WTC11 (cell line): ENCODE measurements around the gene PRKCE. TPM values are rescaled to one million over a fixed set of nuclear protein-coding genes. Genes with fewer than 3 reads are reported as not detected.

Experiments
- ATAC-seq: fragments of 200-7000 bp; cut with Tn5 transposase; 2 replicates; pipeline ENCODE4 v1.10.0; 2021; ENCODE audit warnings: mild to moderate bottlenecking, moderate library complexity
- CTCF ChIA-PET: fragments of 300-600 bp; sonication (Branson Sonifier 250); formaldehyde crosslinking; loops from one replicate; lab custom pipeline; 2021; ENCODE audit warnings: antibody characterized with exemption; lab: Charles Lee
- POLR2A ChIA-PET: fragments of 350-600 bp; sonication (Branson Sonifier 250); formaldehyde crosslinking; loops from one replicate; lab custom pipeline; 2021; ENCODE audit warnings: antibody characterized with exemption; lab: Charles Lee
- DNase-seq: peaks from one replicate; pipeline ENCODE4 v3.0.0; 2021; ENCODE audit warnings: low spot score
- H3K27ac Mint-ChIP-seq: 2 replicates; pipeline ENCODE4 v1.8.0; 2021; ENCODE audit warnings: mixed read lengths
- H3K27me3 Mint-ChIP-seq: 2 replicates; pipeline ENCODE4 v1.8.0; 2021; ENCODE audit warnings: low read depth, mild to moderate bottlenecking, moderate library complexity, mixed read lengths
- H3K36me3 Mint-ChIP-seq: 2 replicates; pipeline ENCODE4 v1.8.0; 2021; ENCODE audit warnings: mixed read lengths
- H3K4me1 Mint-ChIP-seq: 2 replicates; pipeline ENCODE4 v1.8.0; 2022; ENCODE audit warnings: mixed read lengths
- H3K4me3 Mint-ChIP-seq: 2 replicates; pipeline ENCODE4 v1.8.0; 2021; ENCODE audit warnings: mild to moderate bottlenecking, moderate library complexity, mixed read lengths
- H3K9me3 Mint-ChIP-seq: 2 replicates; pipeline ENCODE4 v1.8.0; 2021; ENCODE audit warnings: mixed read lengths
- GABPB1 ChIP-seq: sonication (generic); formaldehyde crosslinking; IDR thresholded peaks from 2 replicates; pipeline ENCODE4 v1.8.1; 2023; ENCODE audit warnings: mild to moderate bottlenecking, missing genetic modification reagents
- KAT7 ChIP-seq: sonication (generic); formaldehyde crosslinking; IDR thresholded peaks from 2 replicates; pipeline ENCODE4 v1.8.1; 2023; ENCODE audit warnings: missing genetic modification reagents, mild to moderate bottlenecking, borderline replicate concordance
- MYBL2 ChIP-seq: sonication (generic); formaldehyde crosslinking; IDR thresholded peaks from 2 replicates; pipeline ENCODE4 v1.8.1; 2023; ENCODE audit warnings: mild to moderate bottlenecking, moderate library complexity, missing genetic modification reagents
- OVOL2 ChIP-seq: fragments of 250-450 bp; sonication (Bioruptor Pico); IDR thresholded peaks from 2 replicates; pipeline ENCODE4 v1.9.0; 2021; ENCODE audit warnings: mild to moderate bottlenecking, borderline replicate concordance
- PRRX2 ChIP-seq: fragments of 250-450 bp; sonication (Bioruptor Pico); IDR thresholded peaks from 2 replicates; pipeline ENCODE4 v1.8.0; 2021; ENCODE audit warnings: mild to moderate bottlenecking
- TEAD1 ChIP-seq: sonication (generic); formaldehyde crosslinking; IDR thresholded peaks from 2 replicates; pipeline ENCODE4 v1.8.0; 2022; ENCODE audit warnings: mild to moderate bottlenecking, missing genetic modification reagents
- ZNF263 ChIP-seq: sonication (generic); formaldehyde crosslinking; IDR thresholded peaks from 2 replicates; pipeline ENCODE4 v1.8.1; 2022; ENCODE audit warnings: low read depth, mild to moderate bottlenecking, moderate library complexity, missing genetic modification reagents
- ZNF317 ChIP-seq: sonication (generic); formaldehyde crosslinking; IDR thresholded peaks from 2 replicates; pipeline ENCODE4 v1.8.1; 2023; ENCODE audit warnings: low read depth, mild to moderate bottlenecking, moderate library complexity, missing genetic modification reagents, borderline replicate concordance
- ZNF396 ChIP-seq: fragments of 250-450 bp; sonication (Bioruptor Pico); IDR thresholded peaks from 2 replicates; pipeline ENCODE4 v1.8.0; 2021; ENCODE audit warnings: mild to moderate bottlenecking, moderate library complexity, borderline replicate concordance
- total RNA-seq: library from RNA; stranded (reverse); gene quantifications from 3 replicates; pipeline ENCODE4 v1.2.3, GENCODE V29; 2021
- TF ChIP-seq, protein P1 (sequence below): sonication (generic); formaldehyde crosslinking; IDR thresholded peaks from 2 replicates; pipeline ENCODE4 v1.8.1; 2023; ENCODE audit warnings: mild to moderate bottlenecking, missing genetic modification reagents
- TF ChIP-seq, protein P2 (sequence below): sonication (generic); formaldehyde crosslinking; conservative IDR thresholded peaks from 2 replicates; pipeline ENCODE4 v1.8.1; 2022; ENCODE audit warnings: mild to moderate bottlenecking, missing genetic modification reagents
- TF ChIP-seq, protein P3 (sequence below): sonication (generic); formaldehyde crosslinking; IDR thresholded peaks from 2 replicates; pipeline ENCODE4 v1.8.0; 2023; ENCODE audit warnings: mild to moderate bottlenecking, missing genetic modification reagents
- TF ChIP-seq, protein P4 (sequence below): sonication (generic); formaldehyde crosslinking; IDR thresholded peaks from 2 replicates; pipeline ENCODE4 v1.8.1; 2023; ENCODE audit warnings: mild to moderate bottlenecking, missing genetic modification reagents, moderate library complexity
- TF ChIP-seq, protein P5 (sequence below): sonication (generic); formaldehyde crosslinking; IDR thresholded peaks from 2 replicates; pipeline ENCODE4 v1.8.1; 2023; ENCODE audit warnings: mild to moderate bottlenecking, missing genetic modification reagents, moderate library complexity
- TF ChIP-seq, protein P6 (sequence below): sonication (generic); formaldehyde crosslinking; IDR thresholded peaks from 2 replicates; pipeline ENCODE4 v1.8.1; 2023; ENCODE audit warnings: mild to moderate bottlenecking, missing genetic modification reagents, borderline replicate concordance
- TF ChIP-seq, protein P7 (sequence below): sonication (generic); formaldehyde crosslinking; IDR thresholded peaks from 2 replicates; pipeline ENCODE4 v1.8.1; 2022; ENCODE audit warnings: mild to moderate bottlenecking, missing genetic modification reagents, moderate library complexity, borderline replicate concordance
- TF ChIP-seq, protein P8 (sequence below): fragments of 250-450 bp; sonication (Bioruptor Pico); IDR thresholded peaks from 2 replicates; pipeline ENCODE4 v1.9.0; 2021; ENCODE audit warnings: mild to moderate bottlenecking, borderline replicate concordance

PRKCE gene
- total RNA-seq, 1 experiment from 2014 or later: 5.8 TPM

DNA sequence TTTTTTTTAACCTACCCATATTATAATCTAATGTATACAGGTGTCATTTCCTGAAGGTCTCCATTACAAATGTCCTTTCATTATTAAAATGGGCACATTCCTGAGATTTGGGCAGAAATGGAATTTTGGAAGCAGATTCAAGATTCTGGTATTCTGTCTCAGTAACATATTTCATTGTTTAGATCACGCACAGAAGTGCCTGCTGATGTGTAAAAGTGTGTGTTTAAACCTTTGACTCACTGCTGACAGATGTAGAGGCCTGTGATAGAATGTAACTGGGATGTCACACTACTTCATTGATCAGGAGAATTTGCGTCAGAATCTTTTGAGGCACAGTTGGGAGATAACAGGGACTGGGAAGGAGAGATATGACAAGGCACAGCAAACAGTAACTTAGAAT, 368.9 kb downstream of the PRKCE start:
- TF ChIP-seq, protein P1, sequence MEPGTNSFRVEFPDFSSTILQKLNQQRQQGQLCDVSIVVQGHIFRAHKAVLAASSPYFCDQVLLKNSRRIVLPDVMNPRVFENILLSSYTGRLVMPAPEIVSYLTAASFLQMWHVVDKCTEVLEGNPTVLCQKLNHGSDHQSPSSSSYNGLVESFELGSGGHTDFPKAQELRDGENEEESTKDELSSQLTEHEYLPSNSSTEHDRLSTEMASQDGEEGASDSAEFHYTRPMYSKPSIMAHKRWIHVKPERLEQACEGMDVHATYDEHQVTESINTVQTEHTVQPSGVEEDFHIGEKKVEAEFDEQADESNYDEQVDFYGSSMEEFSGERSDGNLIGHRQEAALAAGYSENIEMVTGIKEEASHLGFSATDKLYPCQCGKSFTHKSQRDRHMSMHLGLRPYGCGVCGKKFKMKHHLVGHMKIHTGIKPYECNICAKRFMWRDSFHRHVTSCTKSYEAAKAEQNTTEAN (CRISPR knock-in tag): no peak
- TF ChIP-seq KAT7 (CRISPR knock-in tag): no peak
- no peak for TF ChIP-seq GABPB1 (CRISPR knock-in tag)
- no peak for TF ChIP-seq ZNF263 (CRISPR knock-in tag)
- TF ChIP-seq, protein P2, sequence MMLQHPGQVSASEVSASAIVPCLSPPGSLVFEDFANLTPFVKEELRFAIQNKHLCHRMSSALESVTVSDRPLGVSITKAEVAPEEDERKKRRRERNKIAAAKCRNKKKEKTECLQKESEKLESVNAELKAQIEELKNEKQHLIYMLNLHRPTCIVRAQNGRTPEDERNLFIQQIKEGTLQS (CRISPR knock-in tag): no peak
- TF ChIP-seq, protein P3, sequence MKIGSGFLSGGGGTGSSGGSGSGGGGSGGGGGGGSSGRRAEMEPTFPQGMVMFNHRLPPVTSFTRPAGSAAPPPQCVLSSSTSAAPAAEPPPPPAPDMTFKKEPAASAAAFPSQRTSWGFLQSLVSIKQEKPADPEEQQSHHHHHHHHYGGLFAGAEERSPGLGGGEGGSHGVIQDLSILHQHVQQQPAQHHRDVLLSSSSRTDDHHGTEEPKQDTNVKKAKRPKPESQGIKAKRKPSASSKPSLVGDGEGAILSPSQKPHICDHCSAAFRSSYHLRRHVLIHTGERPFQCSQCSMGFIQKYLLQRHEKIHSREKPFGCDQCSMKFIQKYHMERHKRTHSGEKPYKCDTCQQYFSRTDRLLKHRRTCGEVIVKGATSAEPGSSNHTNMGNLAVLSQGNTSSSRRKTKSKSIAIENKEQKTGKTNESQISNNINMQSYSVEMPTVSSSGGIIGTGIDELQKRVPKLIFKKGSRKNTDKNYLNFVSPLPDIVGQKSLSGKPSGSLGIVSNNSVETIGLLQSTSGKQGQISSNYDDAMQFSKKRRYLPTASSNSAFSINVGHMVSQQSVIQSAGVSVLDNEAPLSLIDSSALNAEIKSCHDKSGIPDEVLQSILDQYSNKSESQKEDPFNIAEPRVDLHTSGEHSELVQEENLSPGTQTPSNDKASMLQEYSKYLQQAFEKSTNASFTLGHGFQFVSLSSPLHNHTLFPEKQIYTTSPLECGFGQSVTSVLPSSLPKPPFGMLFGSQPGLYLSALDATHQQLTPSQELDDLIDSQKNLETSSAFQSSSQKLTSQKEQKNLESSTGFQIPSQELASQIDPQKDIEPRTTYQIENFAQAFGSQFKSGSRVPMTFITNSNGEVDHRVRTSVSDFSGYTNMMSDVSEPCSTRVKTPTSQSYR (CRISPR knock-in tag): no peak
- no peak for TF ChIP-seq ZNF317 (CRISPR knock-in tag)
- no peak for TF ChIP-seq PRRX2
- no peak for TF ChIP-seq OVOL2
- TF ChIP-seq TEAD1 (CRISPR knock-in tag): no peak
- TF ChIP-seq, protein P4, sequence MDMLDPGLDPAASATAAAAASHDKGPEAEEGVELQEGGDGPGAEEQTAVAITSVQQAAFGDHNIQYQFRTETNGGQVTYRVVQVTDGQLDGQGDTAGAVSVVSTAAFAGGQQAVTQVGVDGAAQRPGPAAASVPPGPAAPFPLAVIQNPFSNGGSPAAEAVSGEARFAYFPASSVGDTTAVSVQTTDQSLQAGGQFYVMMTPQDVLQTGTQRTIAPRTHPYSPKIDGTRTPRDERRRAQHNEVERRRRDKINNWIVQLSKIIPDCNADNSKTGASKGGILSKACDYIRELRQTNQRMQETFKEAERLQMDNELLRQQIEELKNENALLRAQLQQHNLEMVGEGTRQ: no peak
- TF ChIP-seq, protein P5, sequence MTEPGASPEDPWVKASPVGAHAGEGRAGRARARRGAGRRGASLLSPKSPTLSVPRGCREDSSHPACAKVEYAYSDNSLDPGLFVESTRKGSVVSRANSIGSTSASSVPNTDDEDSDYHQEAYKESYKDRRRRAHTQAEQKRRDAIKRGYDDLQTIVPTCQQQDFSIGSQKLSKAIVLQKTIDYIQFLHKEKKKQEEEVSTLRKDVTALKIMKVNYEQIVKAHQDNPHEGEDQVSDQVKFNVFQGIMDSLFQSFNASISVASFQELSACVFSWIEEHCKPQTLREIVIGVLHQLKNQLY (CRISPR knock-in tag): no peak
- TF ChIP-seq, protein P6, sequence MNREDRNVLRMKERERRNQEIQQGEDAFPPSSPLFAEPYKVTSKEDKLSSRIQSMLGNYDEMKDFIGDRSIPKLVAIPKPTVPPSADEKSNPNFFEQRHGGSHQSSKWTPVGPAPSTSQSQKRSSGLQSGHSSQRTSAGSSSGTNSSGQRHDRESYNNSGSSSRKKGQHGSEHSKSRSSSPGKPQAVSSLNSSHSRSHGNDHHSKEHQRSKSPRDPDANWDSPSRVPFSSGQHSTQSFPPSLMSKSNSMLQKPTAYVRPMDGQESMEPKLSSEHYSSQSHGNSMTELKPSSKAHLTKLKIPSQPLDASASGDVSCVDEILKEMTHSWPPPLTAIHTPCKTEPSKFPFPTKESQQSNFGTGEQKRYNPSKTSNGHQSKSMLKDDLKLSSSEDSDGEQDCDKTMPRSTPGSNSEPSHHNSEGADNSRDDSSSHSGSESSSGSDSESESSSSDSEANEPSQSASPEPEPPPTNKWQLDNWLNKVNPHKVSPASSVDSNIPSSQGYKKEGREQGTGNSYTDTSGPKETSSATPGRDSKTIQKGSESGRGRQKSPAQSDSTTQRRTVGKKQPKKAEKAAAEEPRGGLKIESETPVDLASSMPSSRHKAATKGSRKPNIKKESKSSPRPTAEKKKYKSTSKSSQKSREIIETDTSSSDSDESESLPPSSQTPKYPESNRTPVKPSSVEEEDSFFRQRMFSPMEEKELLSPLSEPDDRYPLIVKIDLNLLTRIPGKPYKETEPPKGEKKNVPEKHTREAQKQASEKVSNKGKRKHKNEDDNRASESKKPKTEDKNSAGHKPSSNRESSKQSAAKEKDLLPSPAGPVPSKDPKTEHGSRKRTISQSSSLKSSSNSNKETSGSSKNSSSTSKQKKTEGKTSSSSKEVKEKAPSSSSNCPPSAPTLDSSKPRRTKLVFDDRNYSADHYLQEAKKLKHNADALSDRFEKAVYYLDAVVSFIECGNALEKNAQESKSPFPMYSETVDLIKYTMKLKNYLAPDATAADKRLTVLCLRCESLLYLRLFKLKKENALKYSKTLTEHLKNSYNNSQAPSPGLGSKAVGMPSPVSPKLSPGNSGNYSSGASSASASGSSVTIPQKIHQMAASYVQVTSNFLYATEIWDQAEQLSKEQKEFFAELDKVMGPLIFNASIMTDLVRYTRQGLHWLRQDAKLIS: no peak
- no peak for TF ChIP-seq MYBL2 (CRISPR knock-in tag)
- TF ChIP-seq, protein P7, sequence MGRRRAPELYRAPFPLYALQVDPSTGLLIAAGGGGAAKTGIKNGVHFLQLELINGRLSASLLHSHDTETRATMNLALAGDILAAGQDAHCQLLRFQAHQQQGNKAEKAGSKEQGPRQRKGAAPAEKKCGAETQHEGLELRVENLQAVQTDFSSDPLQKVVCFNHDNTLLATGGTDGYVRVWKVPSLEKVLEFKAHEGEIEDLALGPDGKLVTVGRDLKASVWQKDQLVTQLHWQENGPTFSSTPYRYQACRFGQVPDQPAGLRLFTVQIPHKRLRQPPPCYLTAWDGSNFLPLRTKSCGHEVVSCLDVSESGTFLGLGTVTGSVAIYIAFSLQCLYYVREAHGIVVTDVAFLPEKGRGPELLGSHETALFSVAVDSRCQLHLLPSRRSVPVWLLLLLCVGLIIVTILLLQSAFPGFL (CRISPR knock-in tag): no peak
- TF ChIP-seq ZNF396 (CRISPR knock-in tag): no peak
- TF ChIP-seq, protein P8, sequence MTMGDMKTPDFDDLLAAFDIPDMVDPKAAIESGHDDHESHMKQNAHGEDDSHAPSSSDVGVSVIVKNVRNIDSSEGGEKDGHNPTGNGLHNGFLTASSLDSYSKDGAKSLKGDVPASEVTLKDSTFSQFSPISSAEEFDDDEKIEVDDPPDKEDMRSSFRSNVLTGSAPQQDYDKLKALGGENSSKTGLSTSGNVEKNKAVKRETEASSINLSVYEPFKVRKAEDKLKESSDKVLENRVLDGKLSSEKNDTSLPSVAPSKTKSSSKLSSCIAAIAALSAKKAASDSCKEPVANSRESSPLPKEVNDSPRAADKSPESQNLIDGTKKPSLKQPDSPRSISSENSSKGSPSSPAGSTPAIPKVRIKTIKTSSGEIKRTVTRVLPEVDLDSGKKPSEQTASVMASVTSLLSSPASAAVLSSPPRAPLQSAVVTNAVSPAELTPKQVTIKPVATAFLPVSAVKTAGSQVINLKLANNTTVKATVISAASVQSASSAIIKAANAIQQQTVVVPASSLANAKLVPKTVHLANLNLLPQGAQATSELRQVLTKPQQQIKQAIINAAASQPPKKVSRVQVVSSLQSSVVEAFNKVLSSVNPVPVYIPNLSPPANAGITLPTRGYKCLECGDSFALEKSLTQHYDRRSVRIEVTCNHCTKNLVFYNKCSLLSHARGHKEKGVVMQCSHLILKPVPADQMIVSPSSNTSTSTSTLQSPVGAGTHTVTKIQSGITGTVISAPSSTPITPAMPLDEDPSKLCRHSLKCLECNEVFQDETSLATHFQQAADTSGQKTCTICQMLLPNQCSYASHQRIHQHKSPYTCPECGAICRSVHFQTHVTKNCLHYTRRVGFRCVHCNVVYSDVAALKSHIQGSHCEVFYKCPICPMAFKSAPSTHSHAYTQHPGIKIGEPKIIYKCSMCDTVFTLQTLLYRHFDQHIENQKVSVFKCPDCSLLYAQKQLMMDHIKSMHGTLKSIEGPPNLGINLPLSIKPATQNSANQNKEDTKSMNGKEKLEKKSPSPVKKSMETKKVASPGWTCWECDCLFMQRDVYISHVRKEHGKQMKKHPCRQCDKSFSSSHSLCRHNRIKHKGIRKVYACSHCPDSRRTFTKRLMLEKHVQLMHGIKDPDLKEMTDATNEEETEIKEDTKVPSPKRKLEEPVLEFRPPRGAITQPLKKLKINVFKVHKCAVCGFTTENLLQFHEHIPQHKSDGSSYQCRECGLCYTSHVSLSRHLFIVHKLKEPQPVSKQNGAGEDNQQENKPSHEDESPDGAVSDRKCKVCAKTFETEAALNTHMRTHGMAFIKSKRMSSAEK (CRISPR knock-in tag): no peak
- Mint-ChIP-seq H3K27ac (no peak overlapping the region), H3K4me1 (peaks cover 18% of the 10 kb centered on the region), H3K4me3 (no peak overlapping the region), H3K36me3 (peaks cover 12% of the 10 kb centered on the region), H3K9me3 (peaks cover 19% of the 10 kb centered on the region), H3K27me3 (no peaks in the 10 kb centered on the region)
- CTCF ChIA-PET: no interaction called here
- POLR2A ChIA-PET: no interaction called here
- DNase-seq: no peak
- ATAC-seq: no peak
